Fibroblast of pulmonary artery (primary cell): ENCODE data around the gene ZNF407.

Experiments used
- DNase-seq: peaks from one replicate; pipeline ENCODE4 v3.0.0-alpha.2; 2010; ENCODE audit warnings: low read depth
- H3K4me3 ChIP-seq: replicated peaks from 2 replicates; pipeline ENCODE4 v1.5.1; 2011; ENCODE audit warnings: low read depth, mild to moderate bottlenecking, control low read depth, low read length, moderate library complexity
- CTCF ChIP-seq: IDR thresholded peaks from 2 replicates; pipeline ENCODE4 v1.5.1; 2011; ENCODE audit warnings: mild to moderate bottlenecking, control low read depth, low read length, inconsistent platforms; ENCODE audit errors: missing control alignments

ZNF407 gene

DNA sequence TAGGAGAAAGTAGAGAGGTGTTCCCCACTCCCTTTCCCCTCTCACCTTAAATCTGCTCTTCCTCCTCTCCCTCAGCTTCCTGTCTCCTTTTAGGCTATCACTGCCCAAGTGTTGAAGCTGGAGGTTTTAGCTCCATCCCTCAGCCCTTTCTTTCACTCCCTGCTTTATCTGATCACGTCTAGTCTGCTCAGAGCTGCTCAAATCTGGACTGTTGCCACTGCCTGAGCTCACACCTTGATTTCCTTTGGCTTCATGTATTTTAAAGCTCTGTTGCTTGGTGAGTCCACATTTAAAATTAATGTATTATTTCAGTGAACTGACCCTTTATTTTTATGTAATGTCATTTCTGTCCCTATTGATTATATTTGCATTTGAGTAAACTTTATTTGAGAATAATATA lies 374.7 kb downstream of the ZNF407 start:
- TF ChIP-seq CTCF: no peak
- DNase-seq: no peak
- no peak overlapping the region for H3K4me3 ChIP-seq

- TF ChIP-seq CTCF: no peak
- no peak overlapping the region for H3K4me3 ChIP-seq
- DNase-seq: no peak
Observed at GRCh38 chr18:74975001-74975400, 377.3 kb downstream of the ZNF407 start.

GRCh38 chr18:74976331-74976909 lies 378.8 kb downstream of the ZNF407 start:
- TF ChIP-seq CTCF: no peak
- DNase-seq: no peak

DNA sequence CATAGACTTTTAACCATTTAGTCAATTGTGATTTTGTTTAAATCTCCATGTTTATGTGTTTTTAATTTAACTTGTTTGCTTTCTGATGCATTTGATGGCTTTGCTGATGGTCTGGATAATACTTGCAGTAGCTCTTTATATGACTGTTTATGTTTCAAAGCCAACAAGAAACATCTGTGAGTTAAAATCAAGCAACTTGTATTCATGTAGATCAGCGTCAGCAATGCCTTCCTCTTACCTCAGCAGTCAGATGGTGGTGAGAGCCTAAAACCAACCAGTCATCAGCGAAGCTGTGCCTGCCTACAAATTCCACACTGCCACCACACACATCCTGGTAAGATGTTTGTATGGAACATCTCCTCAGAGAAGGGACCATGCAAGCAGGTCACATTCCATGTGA lies 379.4 kb downstream of the ZNF407 start:
- DNase-seq: no peak
- TF ChIP-seq CTCF: no peak
- H3K4me3 ChIP-seq: no peak overlapping the region

More at GRCh38 chr18:74976331-74976909, 378.8 kb downstream of the ZNF407 start:
- no peak overlapping the region for H3K4me3 ChIP-seq

GRCh38 chr18:74980669-74981068 lies 383.0 kb downstream of the ZNF407 start:
- H3K4me3 ChIP-seq: no peak overlapping the region

DNA sequence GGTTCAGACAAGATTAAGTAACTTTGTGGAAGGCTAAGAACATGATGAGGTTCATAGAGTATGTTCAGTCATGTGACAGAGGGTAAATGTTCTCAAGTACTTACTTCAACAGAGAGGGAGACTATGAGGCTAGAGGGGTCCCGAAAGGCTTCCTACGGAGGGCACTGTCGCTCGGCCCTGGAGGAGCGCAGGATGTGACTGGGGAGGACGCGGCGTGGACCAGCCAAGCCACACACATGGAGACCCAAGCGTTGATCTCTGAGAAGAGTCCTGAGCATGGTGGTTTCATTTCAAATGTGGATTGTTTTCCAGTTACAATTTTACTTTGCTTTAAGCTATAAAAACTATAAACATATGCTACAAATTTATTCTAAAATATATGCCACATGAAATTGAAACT lies 383.8 kb downstream of the ZNF407 start:
- TF ChIP-seq CTCF: no peak
- H3K4me3 ChIP-seq: no peak overlapping the region
- no peak for DNase-seq

More at GRCh38 chr18:74980669-74981068, 383.0 kb downstream of the ZNF407 start:
- DNase-seq: no peak
- no peak for TF ChIP-seq CTCF

DNA sequence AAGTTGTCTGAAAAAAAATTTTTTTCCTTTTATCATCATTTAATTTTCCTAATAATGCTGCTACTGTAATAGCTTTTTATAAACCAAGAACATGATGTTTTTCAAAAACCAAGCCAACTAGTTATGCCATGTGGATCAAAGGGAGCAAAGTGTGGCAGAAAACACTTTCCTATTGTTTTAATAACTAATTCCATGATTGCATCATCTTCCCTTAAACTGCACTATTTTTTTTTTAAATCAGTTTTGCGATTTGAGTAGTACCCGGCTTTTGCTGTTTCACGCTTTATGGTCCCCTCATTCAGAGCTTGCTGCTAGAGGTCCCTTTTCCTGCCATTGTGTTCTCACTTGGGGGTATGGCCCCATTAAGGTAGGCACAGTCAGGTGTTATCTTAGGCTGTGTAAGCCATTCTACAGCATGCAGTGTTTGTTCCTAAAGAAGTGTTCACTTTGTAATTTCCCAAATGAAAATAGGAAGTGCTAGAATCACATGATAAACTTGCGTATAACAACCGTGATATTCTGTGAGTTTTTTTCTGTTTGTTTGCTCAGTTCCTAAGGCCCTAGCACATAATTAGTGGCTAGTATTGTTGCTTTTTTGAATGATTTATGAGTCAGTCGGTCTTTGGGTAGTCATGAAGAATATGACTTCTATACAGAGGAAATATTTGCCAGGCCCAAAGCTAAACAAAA lies 385.4 kb downstream of the ZNF407 start:
- TF ChIP-seq CTCF: no peak

More for the DNA sequence above, 385.4 kb downstream of the ZNF407 start:
- no peak for DNase-seq
- H3K4me3 ChIP-seq: no peak overlapping the region
